HCT116 (cell line): ENCODE data around the gene SLC6A11.

ENCODE experiments used
- CTCF ChIP-seq, 3 experiments: fragments of 200-600 bp in 1 of 3; sonication (generic) in 1 of 3; IDR thresholded peaks in 2 of 3; conservative IDR thresholded peaks in 1 of 3; 2 replicates each; pipeline ENCODE4 v1.5.1; 2012 to 2017; ENCODE audit warnings: low read depth in 2 of 3, low read length in 2 of 3, antibody characterized with exemption in 1 of 3, borderline replicate concordance in 1 of 3, control low read depth in 1 of 3, mild to moderate bottlenecking in 1 of 3, mixed read lengths in 1 of 3, mixed run types in 1 of 3, moderate library complexity in 1 of 3; ENCODE audit not compliant: insufficient read depth in 1 of 3
- EZH2phosphoT487 ChIP-seq: fragments of 200-600 bp; IDR thresholded peaks from 2 replicates; pipeline ENCODE4 v1.6.1; 2018; ENCODE audit warnings: antibody characterized with exemption, borderline replicate concordance
- REST ChIP-seq: IDR thresholded peaks from 2 replicates; pipeline ENCODE4 v1.6.1; 2012; ENCODE audit warnings: low read depth

- no peak for TF ChIP-seq REST
- no peak for TF ChIP-seq EZH2phosphoT487
- TF ChIP-seq CTCF (IDR thresholded peaks at IDR 0.05 in 2 of 3, conservative IDR thresholded peaks at IDR 0.05 in 1 of 3; ENCODE audit: borderline replicate concordance in 1 of 3, insufficient read depth in 1 of 3, low read depth in 2 of 3, low read length in 2 of 3): no peak
These were observed 85.4 kb downstream of the SLC6A11 start for GRCh38 chr3:10901296-10901945.
